HCT116 (cell line): ENCODE data around the gene PC. TPM values are rescaled to one million over a fixed set of nuclear protein-coding genes. Genes with fewer than 3 reads are reported as not detected.

ENCODE experiments used
- ATAC-seq: fragments of 200-7000 bp; cut with Tn5 transposase; 2 replicates; pipeline ENCODE4 v1.9.1; 2020; ENCODE audit warnings: mild to moderate bottlenecking, moderate library complexity
- BruUV-seq: library from RNA; stranded (reverse); fragments of 400-500 nt; replicated peaks from 2 replicates; lab custom pipeline; 2021; lab: Mats Ljungman, UMichigan
- CTCF ChIA-PET: fragments of 300-600 bp; sonication (Branson Sonifier 250); formaldehyde crosslinking; loops from one replicate; lab custom pipeline; 2021; ENCODE audit warnings: antibody characterized with exemption; lab: Charles Lee
- POLR2A ChIA-PET: fragments of 300-600, 350-600 bp; sonication (Branson Sonifier 250); formaldehyde crosslinking; loops from one replicate; lab custom pipeline; 2021; ENCODE audit warnings: antibody characterized with exemption; lab: Charles Lee
- RAD21 ChIA-PET, 2 experiments: fragments of 300-600 bp; sonication (Branson Sonifier 250); formaldehyde crosslinking; loops; one replicate each; lab custom pipeline; 2023; ENCODE audit warnings: low total read pairs in 2 of 2; ENCODE audit not compliant: uncharacterized antibody in 2 of 2, unreplicated experiment in 2 of 2, low non-redundant PET in 1 of 2; lab: Charles Lee
- DNase-seq: peaks from one replicate; pipeline ENCODE4 v3.0.0-alpha.2; 2010; ENCODE audit warnings: low read depth, low spot score
- H2AFZ ChIP-seq: fragments of 200-600 bp; shearing (Covaris generic), sonication (generic); 2 replicates; pipeline ENCODE4 v1.6.1; 2017; ENCODE audit warnings: low read depth, mixed run types, mixed read lengths, antibody characterized with exemption, low read length; ENCODE audit not compliant: poor library complexity, severe bottlenecking
- H3K27ac ChIP-seq: 2 replicates; pipeline ENCODE4 v1.5.1; 2012; ENCODE audit warnings: low read depth, low read length
- H3K27me3 ChIP-seq: fragments of 200-600 bp; sonication (generic); 2 replicates; pipeline ENCODE4 v1.6.1; 2016; ENCODE audit warnings: mixed run types, low read length, mixed read lengths; ENCODE audit not compliant: insufficient read depth
- H3K36me3 ChIP-seq, 2 experiments: fragments of 200-500 bp in 1 of 2; fragments of 200-600 bp in 1 of 2; sonication (Bioruptor generic) in 1 of 2; sonication (generic) in 1 of 2; 2 replicates each; pipeline versions ENCODE4 v1.5.1 to v1.6.1; 2014 to 2016; ENCODE audit warnings: low read length in 2 of 2, inconsistent platforms in 1 of 2, mixed read lengths in 1 of 2, mixed run types in 1 of 2; ENCODE audit not compliant: insufficient read depth in 2 of 2, control insufficient read depth in 1 of 2
- H3K4me1 ChIP-seq, 2 experiments: fragments of 200-600 bp in 1 of 2; sonication (generic) in 1 of 2; 2 replicates each; pipeline versions ENCODE4 v1.5.1 to v1.6.1; 2012 to 2017; ENCODE audit warnings: low read length in 2 of 2, inconsistent platforms in 1 of 2, mild to moderate bottlenecking in 1 of 2, mixed read lengths in 1 of 2, mixed run types in 1 of 2, moderate library complexity in 1 of 2; ENCODE audit not compliant: insufficient read depth in 2 of 2, control insufficient read depth in 1 of 2
- H3K4me2 ChIP-seq: fragments of 200-600 bp; sonication (generic); 2 replicates; pipeline ENCODE4 v1.6.1; 2017; ENCODE audit warnings: mixed run types, low read length, mixed read lengths
- H3K4me3 ChIP-seq, 2 experiments: fragments of 200-600 bp in 1 of 2; sonication (generic) in 1 of 2; replicated peaks in 1 of 2; 2 replicates each; pipeline ENCODE4 v1.5.1; 2011 to 2016; ENCODE audit warnings: low read length in 2 of 2, control low read depth in 1 of 2, low read depth in 1 of 2, mild to moderate bottlenecking in 1 of 2, mixed read lengths in 1 of 2, mixed run types in 1 of 2
- H3K79me2 ChIP-seq: fragments of 200-600 bp; sonication (generic); 2 replicates; pipeline ENCODE4 v1.6.1; 2017; ENCODE audit warnings: mild to moderate bottlenecking, mixed run types, low read length, moderate library complexity, mixed read lengths; ENCODE audit not compliant: insufficient read depth
- H3K9ac ChIP-seq: fragments of 200-600 bp; sonication (generic); 2 replicates; pipeline ENCODE4 v1.6.1; 2016; ENCODE audit warnings: low read length, mixed read lengths
- H3K9me2 ChIP-seq: fragments of 200-600 bp; sonication (generic), shearing (Covaris generic); 2 replicates; pipeline ENCODE4 v1.6.1; 2017; ENCODE audit warnings: mixed run types, mild to moderate bottlenecking, moderate library complexity; ENCODE audit not compliant: insufficient read depth
- H3K9me3 ChIP-seq, 2 experiments: fragments of 200-500 bp in 1 of 2; fragments of 200-600 bp in 1 of 2; sonication (Bioruptor generic) in 1 of 2; sonication (generic) in 1 of 2; 2 replicates each; pipeline ENCODE4 v1.6.1; 2014 to 2017; ENCODE audit warnings: low read length in 2 of 2, mixed read lengths in 2 of 2, inconsistent platforms in 1 of 2, low read depth in 1 of 2, mild to moderate bottlenecking in 1 of 2, mixed run types in 1 of 2, moderate library complexity in 1 of 2; ENCODE audit not compliant: control insufficient read depth in 1 of 2, insufficient read depth in 1 of 2
- H4K20me1 ChIP-seq: fragments of 200-600 bp; sonication (generic), shearing (Covaris generic); 2 replicates; pipeline ENCODE4 v1.6.1; 2017; ENCODE audit warnings: mixed run types, mild to moderate bottlenecking, moderate library complexity; ENCODE audit not compliant: insufficient read depth
- CEBPB ChIP-seq: IDR thresholded peaks from 2 replicates; pipeline ENCODE4 v1.6.1; 2012; ENCODE audit warnings: low read depth
- ELF1 ChIP-seq: IDR thresholded peaks from 2 replicates; pipeline ENCODE4 v1.6.1; 2012; ENCODE audit warnings: low read depth, borderline replicate concordance
- EZH2 ChIP-seq: fragments of 200-600 bp; sonication (generic); IDR thresholded peaks from 2 replicates; pipeline ENCODE4 v1.6.1; 2017; ENCODE audit warnings: antibody characterized with exemption, mixed run types
- POLR2A ChIP-seq: IDR thresholded peaks from 2 replicates; pipeline ENCODE4 v1.7.0; 2011; ENCODE audit warnings: borderline replicate concordance; ENCODE audit not compliant: insufficient read depth, insufficient read length; ENCODE audit errors: extremely low read depth
- POLR2AphosphoS5 ChIP-seq: IDR thresholded peaks from 2 replicates; pipeline ENCODE4 v1.6.1; 2011; ENCODE audit warnings: mild to moderate bottlenecking, low read depth, low read length, moderate library complexity
- SIN3A ChIP-seq: IDR thresholded peaks from 2 replicates; pipeline ENCODE4 v1.6.1; 2012; ENCODE audit warnings: low read depth
- TCF7L2 ChIP-seq: IDR thresholded peaks from 2 replicates; pipeline ENCODE4 v1.7.0; 2011; ENCODE audit warnings: borderline replicate concordance, inconsistent platforms; ENCODE audit not compliant: insufficient read depth, insufficient read length; ENCODE audit errors: extremely low read depth
- YY1 ChIP-seq: IDR thresholded peaks from 2 replicates; pipeline ENCODE4 v1.6.1; 2011; ENCODE audit warnings: low read length, low read depth, moderate library complexity, mild to moderate bottlenecking; ENCODE audit not compliant: insufficient replicate concordance; ENCODE audit errors: extremely low read depth
- intact Hi-C: fragments of 100-400 bp; cut with micrococcal nuclease; formaldehyde crosslinking; loops from 2 replicates; pipeline ENCODE4 v1.10.0; 2022
- total RNA-seq: library from RNA; stranded (reverse); gene quantifications from one replicate; pipeline ENCODE4 v1.2.1, GENCODE V29; 2021; ENCODE audit not compliant: unreplicated experiment
- TF ChIP-seq, protein P1 (sequence below): IDR thresholded peaks from 2 replicates; pipeline ENCODE4 v1.6.1; 2012; ENCODE audit warnings: low read depth
- TF ChIP-seq, protein P2 (sequence below), 3 experiments: fragments of 200-600 bp in 1 of 3; sonication (generic) in 1 of 3; IDR thresholded peaks in 2 of 3; conservative IDR thresholded peaks in 1 of 3; 2 replicates each; pipeline ENCODE4 v1.5.1; 2012 to 2017; ENCODE audit warnings: low read depth in 2 of 3, low read length in 2 of 3, antibody characterized with exemption in 1 of 3, borderline replicate concordance in 1 of 3, control low read depth in 1 of 3, mild to moderate bottlenecking in 1 of 3, mixed read lengths in 1 of 3, mixed run types in 1 of 3, moderate library complexity in 1 of 3; ENCODE audit not compliant: insufficient read depth in 1 of 3

PC gene
- total RNA-seq, 1 experiment from 2014 or later = 24.1 TPM

DNA sequence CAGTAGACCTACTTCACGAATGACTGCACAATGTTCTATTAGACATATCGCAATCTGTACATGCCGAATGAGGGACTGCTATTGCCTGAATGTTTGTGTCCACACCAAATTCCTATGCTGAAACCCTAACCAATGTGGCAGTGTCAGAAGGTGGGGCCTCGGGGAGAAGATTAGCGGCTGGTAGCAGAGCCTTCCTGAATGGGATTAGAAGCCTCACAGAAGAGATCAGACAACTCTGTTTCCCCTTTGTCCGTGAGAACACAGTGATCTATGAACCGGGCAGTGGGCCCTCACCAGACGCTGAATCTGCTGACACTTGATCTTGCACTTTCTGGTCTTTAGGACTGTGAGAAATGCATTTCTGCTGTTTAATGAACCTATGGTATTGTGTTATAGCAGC is 68.2 kb downstream of the PC start:
- no peak overlapping the region for H3K4me2 ChIP-seq
- ATAC-seq = no peak
- DNase-seq = no peak
- H3K27ac ChIP-seq = no peak overlapping the region
- TF ChIP-seq YY1 (no peak), POLR2A (no peak), CEBPB (no peak), POLR2AphosphoS5 (no peak), TCF7L2 (no peak), EZH2 (no peak), ELF1 (no peak), SIN3A (no peak)
- TF ChIP-seq, protein P1, sequence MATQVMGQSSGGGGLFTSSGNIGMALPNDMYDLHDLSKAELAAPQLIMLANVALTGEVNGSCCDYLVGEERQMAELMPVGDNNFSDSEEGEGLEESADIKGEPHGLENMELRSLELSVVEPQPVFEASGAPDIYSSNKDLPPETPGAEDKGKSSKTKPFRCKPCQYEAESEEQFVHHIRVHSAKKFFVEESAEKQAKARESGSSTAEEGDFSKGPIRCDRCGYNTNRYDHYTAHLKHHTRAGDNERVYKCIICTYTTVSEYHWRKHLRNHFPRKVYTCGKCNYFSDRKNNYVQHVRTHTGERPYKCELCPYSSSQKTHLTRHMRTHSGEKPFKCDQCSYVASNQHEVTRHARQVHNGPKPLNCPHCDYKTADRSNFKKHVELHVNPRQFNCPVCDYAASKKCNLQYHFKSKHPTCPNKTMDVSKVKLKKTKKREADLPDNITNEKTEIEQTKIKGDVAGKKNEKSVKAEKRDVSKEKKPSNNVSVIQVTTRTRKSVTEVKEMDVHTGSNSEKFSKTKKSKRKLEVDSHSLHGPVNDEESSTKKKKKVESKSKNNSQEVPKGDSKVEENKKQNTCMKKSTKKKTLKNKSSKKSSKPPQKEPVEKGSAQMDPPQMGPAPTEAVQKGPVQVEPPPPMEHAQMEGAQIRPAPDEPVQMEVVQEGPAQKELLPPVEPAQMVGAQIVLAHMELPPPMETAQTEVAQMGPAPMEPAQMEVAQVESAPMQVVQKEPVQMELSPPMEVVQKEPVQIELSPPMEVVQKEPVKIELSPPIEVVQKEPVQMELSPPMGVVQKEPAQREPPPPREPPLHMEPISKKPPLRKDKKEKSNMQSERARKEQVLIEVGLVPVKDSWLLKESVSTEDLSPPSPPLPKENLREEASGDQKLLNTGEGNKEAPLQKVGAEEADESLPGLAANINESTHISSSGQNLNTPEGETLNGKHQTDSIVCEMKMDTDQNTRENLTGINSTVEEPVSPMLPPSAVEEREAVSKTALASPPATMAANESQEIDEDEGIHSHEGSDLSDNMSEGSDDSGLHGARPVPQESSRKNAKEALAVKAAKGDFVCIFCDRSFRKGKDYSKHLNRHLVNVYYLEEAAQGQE = no peak
- TF ChIP-seq, protein P2, sequence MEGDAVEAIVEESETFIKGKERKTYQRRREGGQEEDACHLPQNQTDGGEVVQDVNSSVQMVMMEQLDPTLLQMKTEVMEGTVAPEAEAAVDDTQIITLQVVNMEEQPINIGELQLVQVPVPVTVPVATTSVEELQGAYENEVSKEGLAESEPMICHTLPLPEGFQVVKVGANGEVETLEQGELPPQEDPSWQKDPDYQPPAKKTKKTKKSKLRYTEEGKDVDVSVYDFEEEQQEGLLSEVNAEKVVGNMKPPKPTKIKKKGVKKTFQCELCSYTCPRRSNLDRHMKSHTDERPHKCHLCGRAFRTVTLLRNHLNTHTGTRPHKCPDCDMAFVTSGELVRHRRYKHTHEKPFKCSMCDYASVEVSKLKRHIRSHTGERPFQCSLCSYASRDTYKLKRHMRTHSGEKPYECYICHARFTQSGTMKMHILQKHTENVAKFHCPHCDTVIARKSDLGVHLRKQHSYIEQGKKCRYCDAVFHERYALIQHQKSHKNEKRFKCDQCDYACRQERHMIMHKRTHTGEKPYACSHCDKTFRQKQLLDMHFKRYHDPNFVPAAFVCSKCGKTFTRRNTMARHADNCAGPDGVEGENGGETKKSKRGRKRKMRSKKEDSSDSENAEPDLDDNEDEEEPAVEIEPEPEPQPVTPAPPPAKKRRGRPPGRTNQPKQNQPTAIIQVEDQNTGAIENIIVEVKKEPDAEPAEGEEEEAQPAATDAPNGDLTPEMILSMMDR (IDR thresholded peaks at IDR 0.05 in 2 of 3, conservative IDR thresholded peaks at IDR 0.05 in 1 of 3; ENCODE audit: borderline replicate concordance in 1 of 3, insufficient read depth in 1 of 3, low read depth in 2 of 3, low read length in 2 of 3) = no peak
- H3K9me2 ChIP-seq = no peaks in the 10 kb centered on the region
- no peak overlapping the region for H3K9ac ChIP-seq
- ChIA-PET RAD21 (no interaction called here), POLR2A (no interaction called here), CTCF (no interaction called here)
- no peak overlapping the region for H3K4me3 ChIP-seq
- H3K79me2 ChIP-seq = no peaks in the 10 kb centered on the region
- H2AFZ ChIP-seq = no peak overlapping the region
- no TSS peak for BruUV-seq
- H3K27me3 ChIP-seq = no peaks in the 10 kb centered on the region
- no peaks in the 10 kb centered on the region for H3K36me3 ChIP-seq
- no peaks in the 10 kb centered on the region for H4K20me1 ChIP-seq
- no peaks in the 10 kb centered on the region for H3K9me3 ChIP-seq
- intact Hi-C loops = loop anchor here (5.0 to 10.0 kb wide), 2 partner anchors 65 to 82 kb away; partner anchors contain the start of gene PC
- peaks cover 60 to 83% of the 10 kb centered on the region in 2 experiments for H3K4me1 ChIP-seq
